Heart left ventricle (tissue), 13 donors: Measurements from ENCODE around the gene ALG1.
"Not testable (repeated sequence)": the region's sequence is repeated elsewhere in the genome, so short reads cannot be mapped to it uniquely, and the experiment has no call there.

ENCODE experiments used
- CTCF ChIP-seq, 12 donors: fragments of 200-600 bp; sonication (generic) in 4 of 12; IDR thresholded peaks; one replicate each; pipeline versions ENCODE4 v1.5.0 to v1.8.0; 2018 to 2022; ENCODE audit warnings: antibody characterized with exemption in 12 of 12, mild to moderate bottlenecking in 5 of 12
- POLR2A ChIP-seq, 2 donors: fragments of 450-650 bp; IDR thresholded peaks; one replicate each; pipeline ENCODE4 v1.6.1; 2017; ENCODE audit warnings: antibody characterized with exemption in 2 of 2, mild to moderate bottlenecking in 2 of 2, moderate library complexity in 2 of 2
- donor health status: ischemic (EF 13 %, LVEDD 7.1; RV severe dilation, severe dysfunction).
- donor health status: DM: no; HTN: yes; CAD: no.
- donor health status: DM: no; HTN: no; CAD: no.
- donor health status: ischemic (EF 25% LVEDD 6.9; RV normal size, moderate dysfunction).
- donor health status: ischemic (EF 25% LVEDD 5.7; RV mildly dilated, moderate dysfunction).
- donor health status: ischemic (EF 35%, LVEDD 5.7; RV mildly dilated, moderate dysfunction).
- donor health status: nonischemic (EF 11% LVEDD 7.7; RV severe dilation, severe dysfunction).
- donor health status: DM: yes; HTN: yes; CAD: no.
- donor health status: PGD.
- donor health status: ischemic (EF 29% LVEDD 5.4; RV normal size, mild dysfunction).
- donor health status: nonischemic (EF 23%, LVEDD 6.1; RV moderate dilation, normal function).

GRCh38 chr16:5103296-5104032 lies 31.8 kb downstream of the ALG1 start:
- not testable (repeated sequence) for TF ChIP-seq CTCF, POLR2A (IDR thresholded peaks at IDR 0.05)
